Measurements from ENCODE around the gene TMEM125. TPM values are rescaled to one million over a fixed set of nuclear protein-coding genes. Genes with fewer than 3 reads are reported as not detected.

Gene TMEM125
- total RNA-seq, 2 experiments from 2014 or later: 0.12 TPM; not detected in 1

GRCh38 chr1:43293176-43293575 lies 23.4 kb downstream of the TMEM125 start:
- peaks cover 16% of the 10 kb centered on the region for H3K4me1 Mint-ChIP-seq (ENCODE audit: low read depth)
- H3K36me3 Mint-ChIP-seq: no peaks in the 10 kb centered on the region
- CTCF ChIA-PET: no interaction called here
- POLR2A ChIA-PET: no interaction called here
- H3K9me3 Mint-ChIP-seq: no peaks in the 10 kb centered on the region
- intact Hi-C loops (cut with micrococcal nuclease): no loop called here
- H3K27ac Mint-ChIP-seq: no peak overlapping the region
- H3K27me3 Mint-ChIP-seq: no peaks in the 10 kb centered on the region
- DNase-seq: no peak
- no peak overlapping the region for H3K4me3 Mint-ChIP-seq

- intact Hi-C loops (cut with micrococcal nuclease): no loop called here
- no peaks in the 10 kb centered on the region for H3K36me3 Mint-ChIP-seq
- no peaks in the 10 kb centered on the region for H3K27me3 Mint-ChIP-seq
- ChIA-PET POLR2A (no interaction called here), CTCF (no interaction called here)
- no peak for DNase-seq
- no peak overlapping the region for H3K4me3 Mint-ChIP-seq
- H3K4me1 Mint-ChIP-seq (ENCODE audit: low read depth): peaks cover 16% of the 10 kb centered on the region
- no peaks in the 10 kb centered on the region for H3K9me3 Mint-ChIP-seq
- no peak overlapping the region for H3K27ac Mint-ChIP-seq
Observed at GRCh38 chr1:43293896-43294760, 24.3 kb downstream of the TMEM125 start.

DNA sequence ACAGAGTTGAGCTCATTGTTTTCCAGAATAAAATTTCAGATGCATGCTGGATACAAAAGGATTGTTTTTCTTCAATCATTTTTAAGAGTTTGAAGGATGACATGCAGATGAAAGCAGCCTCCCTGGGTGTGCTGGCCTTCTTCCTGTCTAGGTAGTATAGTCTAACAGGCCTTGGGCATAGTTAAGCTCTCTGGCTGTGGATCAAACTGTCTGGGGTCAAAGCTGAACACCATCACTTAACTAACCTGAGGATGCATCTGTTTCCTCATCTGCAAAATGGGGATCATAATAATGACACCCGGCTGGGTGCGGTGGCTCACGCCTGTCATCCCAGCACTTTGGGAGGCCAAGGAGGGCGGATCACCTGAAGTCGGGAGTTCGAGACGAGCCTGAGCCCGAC lies 25.0 kb downstream of the TMEM125 start:
- Mint-ChIP-seq H3K36me3 (no peaks in the 10 kb centered on the region), H3K4me1 (ENCODE audit: low read depth) (peaks cover 16% of the 10 kb centered on the region), H3K4me3 (no peak overlapping the region), H3K27me3 (no peaks in the 10 kb centered on the region), H3K9me3 (no peaks in the 10 kb centered on the region), H3K27ac (no peak overlapping the region)
- DNase-seq: no peak
- CTCF ChIA-PET: no interaction called here
- POLR2A ChIA-PET: no interaction called here
- intact Hi-C loops (cut with micrococcal nuclease): no loop called here

- H3K9me3 Mint-ChIP-seq: no peaks in the 10 kb centered on the region
- no peaks in the 10 kb centered on the region for H3K36me3 Mint-ChIP-seq
- peaks cover 16% of the 10 kb centered on the region for H3K4me1 Mint-ChIP-seq (ENCODE audit: low read depth)
- no peak for DNase-seq
- H3K27ac Mint-ChIP-seq: peak overlapping the region; percentile 30
- POLR2A ChIA-PET: no interaction called here
- H3K27me3 Mint-ChIP-seq: no peaks in the 10 kb centered on the region
- intact Hi-C loops (cut with micrococcal nuclease): no loop called here
- CTCF ChIA-PET: no interaction called here
- no peak overlapping the region for H3K4me3 Mint-ChIP-seq
Observed at GRCh38 chr1:43296207-43296606, 26.4 kb downstream of the TMEM125 start.

- Mint-ChIP-seq H3K27ac (no peak overlapping the region), H3K4me3 (no peak overlapping the region), H3K9me3 (no peaks in the 10 kb centered on the region), H3K36me3 (no peaks in the 10 kb centered on the region), H3K4me1 (ENCODE audit: low read depth) (peaks cover 16% of the 10 kb centered on the region), H3K27me3 (no peaks in the 10 kb centered on the region)
- POLR2A ChIA-PET: no interaction called here
- CTCF ChIA-PET: no interaction called here
- intact Hi-C loops (cut with micrococcal nuclease): no loop called here
- no peak for DNase-seq
Observed at GRCh38 chr1:43298055-43298454, 28.3 kb downstream of the TMEM125 start.

DNA sequence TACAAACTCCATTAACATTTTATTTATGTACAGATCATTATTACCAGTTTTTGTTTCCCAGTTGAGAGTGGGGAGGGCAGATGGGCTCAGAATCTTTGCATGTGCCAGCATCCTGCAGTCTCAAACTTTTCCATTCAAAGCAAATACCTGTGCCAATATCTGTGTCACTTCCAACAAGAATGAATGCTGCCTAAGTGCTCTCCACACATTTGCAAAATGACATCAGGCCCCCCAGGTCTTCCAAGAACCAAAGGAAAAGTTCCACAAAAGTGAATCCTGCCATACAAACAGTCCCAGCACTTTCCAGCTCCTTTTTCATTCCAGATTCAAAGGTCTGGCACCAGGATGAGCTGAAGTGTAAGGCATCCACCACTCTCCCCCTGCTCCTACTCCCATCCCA lies 29.3 kb downstream of the TMEM125 start:
- intact Hi-C loops (cut with micrococcal nuclease): no loop called here
- ChIA-PET POLR2A (no interaction called here), CTCF (no interaction called here)

DNA sequence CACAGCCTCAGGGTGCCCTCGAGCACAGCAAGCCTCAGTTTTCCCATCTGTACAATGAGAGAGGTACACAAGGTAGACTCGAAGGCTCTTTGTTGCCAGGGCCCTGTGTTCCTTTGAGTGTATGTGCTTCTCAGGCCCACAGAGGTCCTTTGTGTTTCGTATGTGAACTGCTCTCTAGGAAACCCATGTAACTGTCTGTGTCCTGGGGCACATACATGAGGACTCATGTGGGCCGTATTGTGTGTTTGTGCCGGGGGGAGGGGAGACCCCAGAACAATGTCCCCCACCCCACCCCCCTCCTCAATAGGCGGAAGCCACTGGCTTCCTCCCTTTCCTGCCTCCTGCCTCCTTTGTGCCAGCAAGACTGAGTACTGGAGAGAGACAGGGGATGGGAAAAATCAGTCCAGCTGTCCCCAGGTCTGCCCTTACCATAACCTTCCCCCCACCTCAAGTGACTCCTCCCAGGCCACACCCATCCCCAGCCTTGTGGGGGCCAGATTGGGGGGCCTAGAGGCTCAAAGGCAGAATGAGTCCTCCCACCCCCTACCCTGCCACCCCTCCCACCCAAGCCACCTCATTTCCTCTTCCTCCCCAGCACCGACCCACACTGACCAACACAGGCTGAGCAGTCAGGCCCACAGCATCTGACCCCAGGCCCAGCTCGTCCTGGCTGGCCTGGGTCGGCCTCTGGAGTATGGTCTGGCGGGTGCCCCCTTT lies 30.8 kb downstream of the TMEM125 start, which contains the start of gene TIE1:
Gene TIE1, plus strand, starts transcription at position 605 of the 717 bp plus-strand sequence. Its CDS starts 90 bp downstream, at position 695.
- ChIA-PET CTCF (no interaction called here), POLR2A (no interaction called here)
- Mint-ChIP-seq H3K9me3 (no peaks in the 10 kb centered on the region), H3K27me3 (no peaks in the 10 kb centered on the region), H3K4me3 (no peak within 1 kb of the TSS), H3K4me1 (ENCODE audit: low read depth) (peaks cover 6% of the 10 kb centered on the region), H3K36me3 (no peaks in the 10 kb centered on the region), H3K27ac (no peak within 1 kb of the TSS)
- no peak for DNase-seq
- intact Hi-C loops (cut with micrococcal nuclease): no loop called here

More for the DNA sequence above, 29.3 kb downstream of the TMEM125 start:
- H3K27me3 Mint-ChIP-seq: no peaks in the 10 kb centered on the region
- H3K36me3 Mint-ChIP-seq: no peaks in the 10 kb centered on the region
- H3K4me1 Mint-ChIP-seq (ENCODE audit: low read depth): peaks cover 16% of the 10 kb centered on the region
- H3K4me3 Mint-ChIP-seq: no peak overlapping the region
- H3K27ac Mint-ChIP-seq: no peak overlapping the region
- no peak for DNase-seq
- H3K9me3 Mint-ChIP-seq: no peaks in the 10 kb centered on the region

DNA sequence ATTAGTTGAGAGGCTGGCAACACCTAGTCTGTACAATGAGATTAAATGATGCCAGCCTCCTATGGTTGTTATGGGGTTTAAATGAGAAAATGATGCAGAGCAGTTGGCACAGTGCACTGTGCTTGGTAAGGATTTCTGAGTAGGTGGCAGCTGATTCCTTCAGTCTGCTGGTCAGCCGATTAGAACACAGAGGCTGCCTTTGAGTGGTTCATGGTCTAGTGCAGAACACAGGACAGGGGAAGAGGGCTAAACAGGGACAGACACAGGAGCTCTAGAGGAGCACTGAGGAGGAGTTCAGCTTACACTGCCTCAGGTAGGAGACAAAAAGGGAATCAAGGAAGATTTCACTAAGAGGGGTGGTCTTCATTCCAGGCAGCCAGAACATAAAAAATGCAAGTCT lies 32.4 kb downstream of the TMEM125 start:
- no peaks in the 10 kb centered on the region for H3K27me3 Mint-ChIP-seq
- DNase-seq: no peak
- no peaks in the 10 kb centered on the region for H3K9me3 Mint-ChIP-seq
- ChIA-PET POLR2A (no interaction called here), CTCF (no interaction called here)
- no peak overlapping the region for H3K4me3 Mint-ChIP-seq
- intact Hi-C loops (cut with micrococcal nuclease): no loop called here
- H3K27ac Mint-ChIP-seq: no peak overlapping the region
- no peaks in the 10 kb centered on the region for H3K36me3 Mint-ChIP-seq
- no peaks in the 10 kb centered on the region for H3K4me1 Mint-ChIP-seq (ENCODE audit: low read depth)

DNA sequence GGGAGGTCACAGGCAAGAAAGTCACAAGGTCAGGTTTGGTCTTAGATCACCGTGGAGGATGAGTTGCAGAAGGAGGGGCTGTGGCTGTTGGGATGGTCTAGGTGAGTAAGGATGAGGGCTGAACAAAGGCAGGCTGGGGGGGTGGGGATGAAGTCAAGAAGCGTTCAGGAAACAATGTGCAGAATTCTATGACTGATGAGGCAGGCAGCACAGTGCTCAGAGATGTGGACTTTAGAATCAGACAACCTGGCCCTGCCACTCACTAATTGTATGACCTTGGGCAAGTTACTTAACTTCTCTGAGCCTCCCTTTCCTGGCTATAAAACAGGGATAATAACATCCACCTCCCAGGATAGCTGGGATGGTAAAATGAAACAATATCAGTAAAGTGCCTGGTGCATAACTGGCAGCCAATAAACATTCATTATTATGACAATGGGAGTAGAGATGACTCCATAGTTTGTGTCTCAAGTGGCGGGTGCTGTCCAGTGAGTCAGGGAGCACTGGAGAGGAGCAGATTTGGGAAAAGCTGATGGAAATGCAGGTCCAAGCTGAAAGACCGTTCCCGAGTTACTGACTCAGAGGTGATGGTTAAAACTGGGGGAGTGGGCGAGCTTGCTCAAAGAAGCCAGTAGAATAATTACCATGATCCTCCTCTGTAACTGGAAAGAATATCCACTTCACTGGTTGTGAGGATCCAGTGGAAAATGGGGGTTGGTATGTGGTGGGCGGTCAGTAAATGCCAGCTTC lies 33.1 kb downstream of the TMEM125 start:
- Mint-ChIP-seq H3K4me1 (ENCODE audit: low read depth) (no peaks in the 10 kb centered on the region), H3K9me3 (no peaks in the 10 kb centered on the region), H3K4me3 (no peak overlapping the region), H3K27me3 (peaks cover 3% of the 10 kb centered on the region), H3K36me3 (no peaks in the 10 kb centered on the region), H3K27ac (no peak overlapping the region)
- intact Hi-C loops (cut with micrococcal nuclease): no loop called here
- CTCF ChIA-PET: interaction anchor here (1.0 to 1.2 kb wide), 2 partner anchors 72 to 76 kb away, joined by 3 read pairs; no protein-coding TSS in a partner anchor
- no peak for DNase-seq
- POLR2A ChIA-PET: interaction anchor here (0.9 kb wide), 1 partner anchor 13 kb away, joined by 3 read pairs; no protein-coding TSS in a partner anchor

- no peaks in the 10 kb centered on the region for H3K9me3 Mint-ChIP-seq
- no peaks in the 10 kb centered on the region for H3K36me3 Mint-ChIP-seq
- DNase-seq: no peak
- intact Hi-C loops (cut with micrococcal nuclease): no loop called here
- ChIA-PET POLR2A (interaction anchor here (0.9 kb wide), 1 partner anchor 14 kb away, joined by 3 read pairs; no protein-coding TSS in a partner anchor), CTCF (interaction anchor here (1.0 to 1.2 kb wide), 2 partner anchors 73 to 77 kb away, joined by 3 read pairs; no protein-coding TSS in a partner anchor)
- no peaks in the 10 kb centered on the region for H3K4me1 Mint-ChIP-seq (ENCODE audit: low read depth)
- no peak overlapping the region for H3K4me3 Mint-ChIP-seq
- peaks cover 4% of the 10 kb centered on the region for H3K27me3 Mint-ChIP-seq
- H3K27ac Mint-ChIP-seq: no peak overlapping the region
Observed at GRCh38 chr1:43303471-43304313, 33.9 kb downstream of the TMEM125 start.

DNA sequence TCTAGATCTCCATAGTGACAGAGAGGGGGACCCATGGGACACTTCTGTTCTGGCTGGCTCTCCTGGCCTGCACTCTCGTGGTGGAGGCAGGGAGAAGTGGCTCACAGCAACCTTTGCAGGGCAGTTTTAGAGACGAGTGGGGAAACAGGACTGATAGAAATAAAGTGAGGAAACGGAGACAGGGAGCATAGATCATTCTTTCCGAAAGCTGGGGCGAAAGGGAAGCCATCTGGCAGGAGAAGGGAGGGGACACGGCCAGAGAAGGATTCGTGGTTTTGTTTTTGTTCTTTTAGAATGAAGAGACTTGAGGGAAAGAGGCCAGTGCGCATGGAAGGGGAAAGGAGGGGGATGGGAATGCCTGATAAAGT lies 34.5 kb downstream of the TMEM125 start:
- no peak for DNase-seq
- ChIA-PET CTCF (no interaction called here), POLR2A (no interaction called here)
- H3K36me3 Mint-ChIP-seq: no peaks in the 10 kb centered on the region
- intact Hi-C loops (cut with micrococcal nuclease): no loop called here
- H3K27ac Mint-ChIP-seq: no peak overlapping the region
- H3K4me3 Mint-ChIP-seq: no peak overlapping the region
- no peaks in the 10 kb centered on the region for H3K4me1 Mint-ChIP-seq (ENCODE audit: low read depth)
- H3K27me3 Mint-ChIP-seq: peaks cover 4% of the 10 kb centered on the region
- H3K9me3 Mint-ChIP-seq: no peaks in the 10 kb centered on the region

Data from activated CD4-positive, alpha-beta memory T cell treated with anti-CD3 and anti-CD28 coated beads for 36 hours (primary cell).